CD4-positive, alpha-beta T cell treated with Interleukin-12 subunit alpha and Interleukin-12 subunit beta, for 1 hour (primary cell): ENCODE measurements around the gene MTHFSD.

ENCODE experiments used
- DNase-seq: peaks from one replicate; pipeline ENCODE4 v3.0.0-alpha.2; 2020

The MTHFSD gene

DNA sequence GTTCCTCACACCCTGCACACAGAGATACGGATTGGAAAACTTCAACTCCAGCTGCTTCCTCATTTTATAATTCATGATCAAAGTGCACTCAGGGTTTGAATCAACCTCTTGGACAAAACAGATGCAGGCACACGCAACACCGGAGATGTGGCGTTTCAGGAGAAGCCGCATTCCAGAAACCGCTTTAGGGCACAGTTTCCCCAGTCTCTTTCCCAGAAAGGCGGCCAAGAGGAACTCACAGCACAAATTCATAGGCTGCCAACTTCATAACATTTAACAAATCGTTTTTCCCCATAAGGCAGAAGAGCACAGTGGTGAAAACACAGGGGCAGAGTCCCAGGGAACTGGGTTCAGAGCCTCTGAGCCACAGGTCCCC lies 8.4 kb downstream of the MTHFSD start:
- no peak for DNase-seq

DNA sequence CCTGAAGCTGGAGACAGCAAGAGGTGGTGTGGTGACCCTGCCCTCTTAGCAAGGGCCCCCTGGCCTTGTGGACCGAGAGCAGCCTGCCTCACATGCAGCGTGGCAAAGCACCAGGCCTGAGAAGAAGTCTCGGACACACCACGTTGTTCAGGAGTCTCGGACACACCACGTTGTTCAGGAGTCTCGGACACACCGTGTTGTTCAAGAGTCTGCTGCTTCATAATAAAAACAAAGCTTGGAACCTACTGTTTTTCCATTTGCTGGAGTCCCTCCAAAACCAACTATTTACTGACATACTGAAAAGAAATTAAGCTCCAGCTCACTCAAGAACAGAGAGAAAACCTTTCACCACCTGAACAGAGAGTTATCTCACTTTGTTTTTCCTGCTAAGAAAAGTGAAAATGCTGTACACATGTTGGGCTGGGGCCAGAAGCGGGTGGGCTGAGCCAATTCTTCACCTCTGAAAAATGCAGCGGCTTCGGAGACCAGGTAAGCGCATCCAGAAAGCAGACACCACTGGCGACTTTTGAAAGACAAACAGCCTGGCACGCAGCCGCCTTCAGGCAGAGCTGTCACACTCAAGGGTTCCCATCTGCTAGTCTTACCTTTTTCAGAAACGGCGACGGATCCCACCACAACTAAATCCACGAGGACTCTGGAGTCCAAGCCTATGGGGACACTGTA lies 8.9 kb downstream of the MTHFSD start:
- DNase-seq = no peak

DNA sequence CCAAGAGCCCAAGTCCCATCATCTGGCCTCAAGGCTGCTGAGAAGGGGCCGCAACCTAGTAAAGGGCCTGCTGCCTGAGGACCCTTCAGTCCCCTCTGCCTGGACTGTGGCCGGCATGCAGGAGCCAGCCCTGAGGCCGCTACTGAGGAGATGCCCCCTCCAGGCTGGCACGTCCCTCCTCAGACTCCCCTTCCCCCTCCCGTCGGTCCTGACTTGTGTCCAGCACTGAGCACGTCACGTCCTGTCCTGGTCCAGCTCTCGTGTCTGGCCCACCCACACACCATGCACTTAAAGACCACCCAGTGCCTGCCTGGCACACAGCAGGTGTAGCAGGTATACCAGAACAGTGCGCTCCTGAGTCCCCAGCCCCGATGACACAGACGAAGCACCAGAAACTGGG lies 9.6 kb downstream of the MTHFSD start:
- no peak for DNase-seq

DNA sequence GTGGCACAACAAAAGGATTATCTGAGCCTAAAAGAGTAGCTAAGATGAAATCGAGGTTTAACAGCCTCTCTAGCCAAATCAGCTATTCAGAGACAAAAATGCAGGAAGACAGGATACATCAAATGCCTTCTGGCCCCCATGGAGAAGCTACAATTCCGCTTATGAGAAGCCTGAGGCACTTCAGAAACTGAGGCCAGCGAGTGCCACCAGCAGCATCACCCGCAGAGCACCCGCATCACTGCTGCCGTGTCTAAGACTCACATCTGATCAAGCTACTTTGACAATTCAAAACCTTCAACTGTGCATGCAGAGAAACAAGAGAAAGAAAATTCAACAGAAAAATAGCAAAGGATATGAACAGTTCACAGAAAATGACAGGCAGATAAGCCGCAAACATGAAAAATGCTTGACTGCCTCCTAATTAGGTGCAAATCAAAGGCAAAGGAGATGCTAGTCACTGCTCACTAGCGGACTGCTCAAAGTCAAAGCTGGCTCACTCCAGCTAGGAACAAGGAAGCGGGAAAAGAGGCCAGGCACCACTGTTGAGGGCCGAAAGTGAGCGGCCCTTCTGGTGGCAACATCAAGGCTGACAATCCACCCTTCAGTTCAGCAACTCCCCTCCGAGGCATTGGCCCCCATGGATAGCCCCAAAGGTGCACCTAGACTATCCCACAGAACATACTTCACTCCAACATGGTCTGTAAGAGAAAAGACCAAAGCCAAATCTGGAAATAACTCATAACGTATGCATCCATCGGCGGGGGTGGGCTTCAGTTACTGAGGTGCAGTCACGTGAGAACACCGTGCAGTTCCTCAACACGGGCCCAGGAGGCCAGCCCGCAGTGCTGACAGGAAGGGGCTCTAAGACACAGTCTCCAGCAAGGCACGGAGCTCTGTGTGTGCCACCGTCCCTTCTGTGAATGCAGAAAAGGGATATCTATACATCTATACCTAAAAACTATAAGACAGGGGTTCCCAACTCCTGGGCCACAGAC lies 12.0 kb downstream of the MTHFSD start:
- no peak for DNase-seq

DNA sequence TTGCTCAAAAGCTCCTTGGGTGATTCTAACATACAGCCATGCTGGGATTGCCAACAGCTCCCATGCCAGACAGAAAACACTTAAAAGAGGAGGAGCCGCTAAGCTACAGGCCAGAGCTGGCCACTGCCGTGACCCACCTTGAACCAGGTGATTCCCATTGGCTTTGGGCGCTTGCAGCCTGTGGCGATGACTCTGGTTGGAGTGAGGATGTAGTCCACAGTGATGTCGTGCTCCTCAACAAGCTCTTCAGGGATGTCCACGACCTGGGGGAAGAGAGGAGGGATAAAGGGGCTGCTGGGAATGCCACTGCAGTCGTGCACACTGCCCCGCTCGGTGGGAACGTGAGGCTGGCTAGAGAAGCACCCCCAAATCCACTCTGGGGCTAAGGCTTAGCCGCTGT lies 13.5 kb downstream of the MTHFSD start:
- DNase-seq = no peak

DNA sequence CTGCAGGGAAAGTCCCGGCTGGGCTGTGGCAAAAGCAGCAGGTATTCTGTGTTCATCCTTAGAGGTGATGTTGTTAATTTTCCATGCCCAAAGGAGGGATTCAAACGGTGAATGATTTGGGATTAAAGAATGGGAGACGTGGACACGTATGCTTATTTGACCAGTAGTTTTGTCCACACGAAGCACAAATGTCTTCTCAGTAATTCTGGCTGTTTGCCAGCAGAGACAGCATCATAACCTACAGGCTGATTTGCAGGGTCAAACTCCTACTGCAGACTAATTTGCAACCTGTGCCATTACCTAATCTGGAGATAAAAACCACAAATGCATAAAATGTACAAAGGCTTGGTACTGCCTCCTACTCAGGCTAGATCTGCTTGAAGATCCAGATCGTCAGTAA lies 14.1 kb downstream of the MTHFSD start:
- DNase-seq = no peak

DNA sequence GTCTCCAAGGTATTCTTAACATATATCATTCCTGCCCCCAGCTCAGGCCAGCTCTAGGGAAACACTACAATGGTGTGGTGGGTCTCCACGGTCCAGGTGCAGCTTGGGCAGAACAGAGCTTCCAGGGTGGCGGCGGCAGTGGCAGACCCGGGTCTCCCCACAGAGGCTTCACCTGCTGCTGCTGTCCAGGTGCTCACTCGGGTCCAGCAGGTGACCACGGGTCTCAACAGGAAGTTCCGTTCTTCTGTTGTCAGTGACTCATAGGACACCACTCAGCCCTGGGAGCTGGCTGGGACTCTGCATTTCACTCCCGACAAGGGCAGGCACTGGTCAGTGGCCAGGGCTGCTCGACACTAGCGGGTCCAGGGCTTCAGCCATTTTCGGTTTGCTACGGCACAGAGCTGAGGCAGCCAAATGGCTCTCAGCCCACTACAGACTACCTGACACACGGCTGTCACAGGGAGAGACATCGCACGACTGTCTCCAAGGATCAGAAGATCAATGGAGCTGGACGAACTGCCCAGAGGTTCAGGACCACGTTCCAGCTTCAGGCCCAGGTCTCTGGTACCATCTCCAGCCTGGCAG lies 16.7 kb downstream of the MTHFSD start:
- DNase-seq = no peak

DNA sequence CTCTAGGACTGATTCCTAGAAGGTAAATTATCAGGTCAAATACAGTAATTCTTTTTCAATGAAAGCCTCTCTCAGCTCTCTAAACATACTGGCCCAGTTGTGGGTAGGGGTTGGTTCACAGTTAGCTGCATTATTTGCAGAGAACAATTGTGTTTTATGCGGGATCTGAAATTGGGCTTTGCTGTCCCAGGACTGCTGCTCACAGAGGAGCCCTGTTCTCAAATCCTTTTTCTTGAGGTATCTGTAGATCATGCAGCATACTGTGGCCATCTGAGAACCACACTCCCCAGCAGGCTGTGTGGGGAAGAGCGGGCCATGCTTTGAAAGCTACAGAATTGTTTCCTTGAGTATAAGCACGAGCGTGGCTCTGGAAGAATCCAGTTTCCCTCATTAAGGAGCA lies 17.5 kb downstream of the MTHFSD start:
- DNase-seq = no peak

DNA sequence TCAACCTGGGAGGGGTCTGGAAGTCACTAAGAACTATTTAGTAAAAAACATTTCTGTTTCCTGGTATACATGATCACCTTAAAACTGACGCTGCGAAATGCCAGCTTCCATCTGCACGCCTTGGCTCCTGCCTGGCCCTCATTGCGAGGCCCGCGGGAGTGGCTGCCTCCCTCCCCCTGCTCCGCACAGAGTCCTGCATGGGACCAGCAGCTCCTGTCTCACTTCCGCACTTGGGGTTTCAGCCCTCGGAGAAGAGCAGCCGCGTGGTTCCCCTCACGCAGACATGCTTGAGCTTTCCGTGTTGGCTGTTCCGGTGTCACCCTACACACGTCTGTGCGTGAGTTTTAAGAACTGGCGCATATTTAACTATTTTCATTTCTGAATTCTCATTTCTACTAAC lies 18.4 kb downstream of the MTHFSD start:
- no peak for DNase-seq

DNA sequence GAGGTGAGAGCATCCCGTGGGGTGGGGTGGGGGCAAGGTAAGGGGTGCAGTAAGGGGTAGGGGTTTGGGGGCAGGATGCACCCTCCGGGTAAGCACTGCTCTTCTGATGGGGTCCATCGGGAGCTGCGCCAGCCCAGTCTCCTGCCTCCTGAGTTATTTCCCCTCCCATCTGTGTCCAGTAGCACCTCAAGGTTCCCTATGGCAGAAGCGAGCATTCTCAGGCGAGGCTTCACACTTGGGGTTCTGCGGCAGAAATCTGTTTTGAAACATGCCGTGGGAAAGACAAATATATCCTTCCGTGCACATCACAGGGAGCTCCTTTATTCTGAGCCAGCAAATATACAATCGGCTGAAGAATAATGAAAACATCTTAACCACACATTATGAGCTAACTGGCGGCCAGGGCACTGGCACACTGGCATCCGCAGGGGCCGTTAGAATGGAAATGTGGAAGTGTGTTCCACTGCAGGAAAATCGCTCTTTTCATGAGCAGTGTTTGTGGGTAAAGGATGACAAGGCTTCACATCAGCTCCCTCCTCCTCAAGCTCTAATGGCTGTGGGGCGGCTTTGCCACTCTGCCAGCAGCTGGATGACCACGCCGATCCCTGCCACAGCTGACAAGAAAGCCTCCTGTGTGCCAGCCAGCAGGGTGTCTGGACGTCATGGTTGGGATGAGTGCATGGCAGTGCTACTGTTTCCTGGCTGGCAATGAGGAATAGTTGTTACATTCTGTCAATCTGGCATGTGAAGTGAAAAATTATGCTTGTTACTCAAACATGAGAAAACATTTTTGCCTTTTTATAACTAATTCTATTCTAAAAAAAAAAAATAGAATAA lies 20.0 kb downstream of the MTHFSD start:
- no peak for DNase-seq

DNA sequence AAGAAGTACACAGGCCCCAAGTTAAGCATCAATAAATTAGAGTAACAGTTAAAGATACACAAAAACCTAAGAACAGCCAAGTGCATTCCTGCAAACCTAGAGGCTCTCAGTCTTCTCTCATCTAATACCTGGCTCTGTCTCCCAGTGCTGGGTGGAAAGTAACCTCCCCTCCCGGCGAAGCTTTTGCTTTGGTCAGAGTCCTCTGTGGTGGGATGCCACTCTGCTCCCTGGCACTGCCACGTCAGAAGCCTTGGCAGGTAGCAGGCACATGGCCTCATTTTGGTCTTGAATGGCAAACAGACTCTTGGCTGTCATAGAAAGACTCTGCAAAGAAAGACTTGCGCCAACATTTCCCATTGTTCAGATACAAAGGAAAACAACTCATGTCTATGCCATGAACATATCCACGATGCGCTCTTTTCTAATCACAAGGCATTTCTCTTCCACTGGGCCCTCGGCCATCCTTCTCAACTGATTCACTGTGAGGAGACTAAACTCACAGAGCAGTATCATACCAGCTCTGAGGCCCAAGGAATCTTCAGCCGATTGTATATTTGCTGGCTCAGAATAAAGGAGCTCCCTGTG lies 21.2 kb downstream of the MTHFSD start:
- DNase-seq = no peak

DNA sequence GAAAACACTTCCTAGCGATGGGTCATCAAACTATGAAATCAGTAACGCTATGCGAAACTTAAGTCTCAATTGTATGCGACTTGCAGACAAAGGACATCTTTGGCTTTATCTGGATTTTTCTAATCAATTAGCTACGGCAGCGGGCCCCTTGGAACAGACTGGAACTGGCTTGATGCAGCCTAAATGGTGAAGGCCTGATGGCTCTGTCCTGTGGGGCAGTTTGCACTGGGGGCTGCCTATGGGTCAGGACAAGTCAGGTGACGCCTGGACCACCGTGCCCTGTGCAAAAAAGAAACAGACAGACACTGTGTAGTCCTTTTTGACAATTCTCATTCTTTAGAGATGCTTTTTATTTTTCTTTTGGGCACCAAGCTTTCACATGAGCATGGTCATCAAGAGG lies 22.0 kb downstream of the MTHFSD start:
- no peak for DNase-seq

DNA sequence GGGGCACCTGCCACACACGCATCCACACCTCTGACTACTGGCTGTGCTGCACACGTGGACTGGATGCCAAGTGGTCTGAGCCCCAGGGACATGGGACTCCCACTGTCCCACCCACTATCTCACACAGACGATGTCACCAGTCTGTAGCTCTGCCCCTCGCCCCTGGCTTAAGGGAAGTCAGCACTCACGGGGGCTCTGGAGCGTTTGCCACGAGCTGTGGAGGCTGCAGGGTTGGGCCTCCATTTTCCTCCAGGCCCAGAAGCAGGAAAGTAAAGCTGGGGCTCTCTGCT lies 22.6 kb downstream of the MTHFSD start:
- no peak for DNase-seq

DNA sequence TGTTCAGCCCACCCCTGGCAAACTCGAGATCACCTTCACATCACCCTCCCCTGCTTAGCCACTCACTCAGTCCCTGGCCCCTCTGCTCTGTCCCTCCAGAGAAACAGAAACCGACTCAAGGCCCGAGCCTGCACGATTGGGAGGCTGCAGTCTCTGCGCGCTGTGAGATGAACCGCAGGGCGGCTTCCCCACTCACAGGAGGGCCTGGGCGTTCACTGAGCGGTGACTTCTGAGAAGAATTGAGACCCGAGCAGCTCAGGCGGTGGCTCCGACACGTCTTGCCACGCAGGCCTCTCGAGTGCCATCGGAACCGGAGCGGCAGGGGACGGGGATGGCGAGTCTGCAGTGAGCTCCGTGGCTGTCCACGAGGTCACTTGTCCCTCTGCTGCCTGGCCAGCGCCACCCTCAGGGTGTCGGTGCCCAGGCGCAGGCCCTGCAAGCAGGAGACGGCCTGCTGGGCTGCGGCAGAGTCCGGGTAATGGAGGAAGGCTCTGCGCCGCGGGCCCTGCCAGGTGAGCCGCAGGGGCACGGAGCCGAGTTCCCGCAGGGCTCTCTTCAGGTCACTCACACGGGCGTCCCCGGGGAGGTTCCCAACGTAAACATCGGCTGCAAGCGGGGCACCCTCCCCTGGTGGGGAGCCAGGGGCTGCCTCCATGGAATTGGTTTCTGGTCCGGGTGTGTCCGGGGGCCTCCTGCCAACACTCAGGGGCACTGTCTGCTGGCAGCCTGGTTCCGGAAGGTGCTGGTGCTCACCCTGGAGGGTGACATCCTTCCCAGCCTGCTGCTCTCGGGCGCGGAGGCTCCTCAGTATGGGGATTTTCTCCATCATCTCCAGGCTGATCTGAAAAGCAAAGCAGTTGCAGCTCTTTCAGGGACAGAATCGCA lies 23.2 kb downstream of the MTHFSD start:
- no peak for DNase-seq

DNA sequence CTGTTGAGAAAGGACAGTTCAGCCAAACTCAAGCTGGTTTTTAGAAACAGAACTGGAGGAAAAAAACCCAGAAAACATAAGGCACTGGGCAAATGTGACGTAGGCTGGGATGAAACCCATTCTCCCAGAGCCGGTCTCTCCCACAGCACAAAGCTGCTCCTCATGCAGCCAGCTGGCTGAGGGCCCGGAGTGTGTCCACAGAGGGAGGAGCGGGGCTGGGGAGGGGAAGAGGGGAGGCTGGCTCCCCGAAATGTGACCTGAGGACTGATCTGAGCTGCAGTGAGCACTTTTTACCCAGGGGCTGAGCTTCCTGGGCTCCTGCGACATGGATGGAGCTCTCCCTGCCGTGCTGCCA lies 23.9 kb downstream of the MTHFSD start:
- DNase-seq = no peak

DNA sequence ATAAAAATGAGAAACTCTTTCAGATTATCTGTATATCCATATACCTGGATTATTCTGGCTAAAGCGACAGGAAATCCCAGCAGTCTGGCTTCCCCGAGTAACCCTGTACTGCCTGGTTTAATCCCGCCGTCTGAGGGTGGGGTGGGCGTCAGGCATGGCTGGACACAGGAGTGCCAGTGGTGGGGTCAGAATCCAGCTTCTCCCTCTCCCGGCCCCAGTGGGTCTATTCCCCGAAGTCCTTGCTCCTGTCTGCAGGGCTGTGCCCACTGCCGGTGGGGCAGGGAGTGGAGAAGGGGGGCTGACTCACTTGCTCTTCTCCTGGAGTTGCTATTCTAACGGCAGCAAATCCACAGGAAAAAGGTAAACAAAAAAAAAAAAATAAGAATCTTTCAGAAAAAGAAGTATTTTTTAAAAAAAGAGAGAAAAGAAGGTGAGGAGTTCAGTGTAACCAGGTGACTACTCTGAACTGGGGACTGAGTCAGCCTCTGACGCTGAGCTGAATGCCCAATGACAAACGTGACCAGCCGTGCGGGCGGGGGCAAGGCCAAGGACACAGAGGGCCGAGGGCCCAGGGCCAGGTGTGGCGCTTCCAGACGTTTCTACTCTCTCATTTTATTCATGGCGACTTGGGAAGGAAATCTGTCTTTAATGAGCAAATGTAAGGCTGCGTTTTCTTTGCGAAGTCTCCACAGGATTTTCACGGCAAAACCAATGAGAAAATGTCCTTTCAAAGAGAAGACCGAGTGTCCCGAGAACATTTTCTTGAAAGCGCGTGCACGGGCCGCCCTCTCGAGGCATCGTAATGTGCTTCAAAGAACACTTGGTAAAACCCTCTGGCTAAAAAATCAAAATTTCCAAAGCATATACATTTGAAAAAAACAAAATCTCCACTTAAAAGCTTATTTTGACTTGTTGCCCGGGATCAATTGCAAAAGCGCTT lies 24.5 kb downstream of the MTHFSD start:
- DNase-seq = no peak

DNA sequence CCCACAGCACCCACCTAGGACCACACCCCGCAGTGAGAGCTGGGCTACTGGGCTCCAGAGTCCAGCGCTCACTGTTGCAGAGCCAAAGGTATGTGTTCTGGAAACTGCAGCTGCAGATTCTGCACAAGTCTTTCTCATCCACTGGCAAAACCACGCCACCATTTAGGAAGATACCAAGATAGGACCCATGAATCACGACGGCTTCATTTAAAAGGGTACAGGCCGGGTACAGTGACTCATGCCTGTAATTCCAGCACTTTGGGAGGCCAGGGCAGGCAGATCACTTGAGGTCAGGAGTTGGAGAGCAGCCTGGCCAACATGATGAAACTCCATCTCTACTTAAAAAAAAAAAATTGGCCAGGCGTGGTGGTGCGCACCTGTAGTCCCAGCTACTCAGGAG lies 25.9 kb downstream of the MTHFSD start:
- DNase-seq = no peak

DNA sequence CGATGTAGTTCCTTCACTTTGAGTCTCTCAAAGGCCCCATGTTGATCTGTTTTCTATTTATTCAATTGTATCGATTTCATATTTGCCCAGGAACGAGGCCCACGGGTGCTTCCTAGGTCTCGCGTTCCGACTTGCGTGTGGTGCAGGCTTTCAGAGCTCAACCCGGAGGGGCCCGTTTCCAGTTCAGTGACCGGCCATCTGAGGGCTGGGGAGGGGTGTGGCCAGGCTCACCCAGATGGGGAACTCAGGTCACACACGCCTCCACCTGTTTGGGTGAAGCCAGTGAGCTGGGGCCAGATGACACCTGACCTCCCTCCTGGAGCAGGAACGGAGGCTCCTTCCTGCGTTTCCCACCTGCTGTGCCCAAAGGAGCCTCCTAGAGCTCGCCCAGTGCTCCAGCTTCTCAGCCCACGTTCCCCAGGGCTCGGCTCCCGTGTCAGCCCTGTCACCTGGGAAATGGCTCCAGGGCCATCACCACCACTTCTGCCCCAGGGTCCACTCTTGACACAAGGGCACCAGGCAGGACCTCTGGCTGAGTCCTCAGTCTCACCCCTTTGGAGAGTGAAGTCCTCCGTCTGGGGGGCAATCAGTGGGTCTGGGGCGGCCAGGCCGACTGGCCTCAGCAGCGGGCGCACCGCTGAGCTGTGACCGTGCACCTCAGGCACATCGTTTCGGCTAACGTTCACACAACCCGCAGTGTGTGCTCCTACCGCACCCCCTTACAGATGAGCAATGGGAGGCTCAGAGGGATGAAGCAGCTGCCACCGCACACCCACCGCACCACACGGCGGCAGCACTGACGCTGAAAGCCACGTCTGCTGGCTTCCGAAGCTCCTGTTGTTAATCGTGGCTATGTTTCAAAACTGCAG lies 26.7 kb downstream of the MTHFSD start:
- no peak for DNase-seq

DNA sequence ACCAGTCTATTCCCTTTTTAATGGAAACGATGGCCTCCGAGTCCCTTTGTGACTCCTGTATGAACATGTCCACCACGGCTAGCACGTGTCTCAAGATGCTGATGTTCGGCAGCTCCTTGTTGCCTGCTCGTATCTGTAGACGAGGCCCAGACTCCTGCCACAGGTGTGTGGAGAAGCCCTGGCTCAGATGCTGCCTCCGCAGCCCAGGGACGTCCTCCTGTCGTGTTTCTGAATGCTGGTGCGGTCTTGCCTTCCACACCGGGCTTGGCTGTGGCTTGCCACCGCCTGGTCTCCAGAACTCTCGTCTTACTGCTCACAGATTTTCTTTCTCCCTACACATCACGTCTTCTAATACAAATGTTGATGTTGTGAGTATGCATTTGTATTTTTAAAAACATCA lies 27.7 kb downstream of the MTHFSD start:
- DNase-seq = no peak

DNA sequence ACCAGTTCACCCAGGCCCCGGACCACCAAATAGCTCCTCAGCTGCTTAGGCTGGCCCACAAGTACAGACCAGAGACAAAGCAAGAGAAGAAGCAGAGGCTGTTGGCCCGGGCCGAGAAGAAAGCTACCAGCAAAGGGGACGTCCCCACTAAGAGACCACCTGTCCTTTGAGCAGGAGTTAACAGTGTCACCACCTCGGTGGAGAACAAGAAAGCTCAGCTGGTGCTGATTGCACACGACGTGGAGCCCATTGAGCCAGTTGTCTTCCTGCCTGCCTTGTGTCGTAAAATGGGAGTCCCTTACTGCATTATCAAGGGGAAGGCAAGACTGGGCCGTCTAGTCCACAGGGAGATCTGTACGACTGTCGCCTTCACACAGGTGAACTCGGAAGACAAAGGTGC lies 29.3 kb downstream of the MTHFSD start:
- DNase-seq = no peak
